SK-N-MC (cell line): Measurements from ENCODE around the gene SCML1.

Source experiments
- DNase-seq: peaks from one replicate; pipeline ENCODE4 v3.0.0-alpha.2; 2011; ENCODE audit warnings: low read depth, low spot score
- H3K27ac ChIP-seq: fragments of 200-600 bp; sonication (generic); 2 replicates; pipeline ENCODE4 v1.5.1; 2016; ENCODE audit warnings: mixed run types
- H3K36me3 ChIP-seq: fragments of 200-600 bp; sonication (generic); 2 replicates; pipeline ENCODE4 v1.6.1; 2017; ENCODE audit warnings: antibody characterized with exemption, low read length, mixed read lengths; ENCODE audit not compliant: insufficient read depth
- H3K4me3 ChIP-seq: fragments of 200-600 bp; sonication (generic); 2 replicates; pipeline ENCODE4 v1.5.1; 2016
- H3K9ac ChIP-seq: fragments of 200-600 bp; sonication (generic); 2 replicates; pipeline ENCODE4 v1.8.0; 2017; ENCODE audit warnings: mixed run types, mixed read lengths; ENCODE audit not compliant: insufficient read length
- H3K9me3 ChIP-seq: fragments of 200-600 bp; sonication (generic); 2 replicates; pipeline ENCODE4 v1.6.1; 2017; ENCODE audit warnings: low read depth, mild to moderate bottlenecking, antibody characterized with exemption, low read length, moderate library complexity, mixed read lengths
- EZH2 ChIP-seq: fragments of 200-600 bp; sonication (generic); IDR thresholded peaks from one replicate; pipeline ENCODE4 v1.6.1; 2017; ENCODE audit warnings: antibody characterized with exemption
- FOXP2 ChIP-seq: optimal IDR thresholded peaks from 2 replicates; pipeline ENCODE3; 2011; ENCODE audit warnings: mild to moderate bottlenecking, moderate library complexity; ENCODE audit not compliant: insufficient read depth; ENCODE audit errors: extremely low read length, control extremely low read depth
- POLR2AphosphoS5 ChIP-seq: IDR thresholded peaks from 2 replicates; pipeline ENCODE4 v1.6.1; 2012; ENCODE audit warnings: mild to moderate bottlenecking, low read depth, low read length, borderline replicate concordance

SCML1 gene

DNA sequence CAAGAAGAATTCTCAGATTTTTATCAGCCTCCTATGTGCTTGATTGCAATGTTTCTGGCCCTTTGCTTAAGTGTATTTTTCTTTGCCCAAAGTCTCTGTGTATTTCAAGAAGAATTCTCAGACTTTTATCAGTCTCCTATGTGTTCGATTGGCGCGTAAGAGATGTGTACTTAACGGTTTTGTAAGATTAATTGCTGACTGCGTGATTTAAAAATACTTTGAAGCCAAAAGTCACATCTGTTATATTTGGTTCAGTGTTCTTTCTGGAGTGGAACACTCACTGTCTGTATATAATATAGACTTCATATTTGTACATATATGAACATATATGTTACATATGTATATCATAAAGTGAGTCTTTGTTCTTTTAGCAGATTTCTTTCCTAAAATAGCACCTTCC is 11.4 kb downstream of the SCML1 start:
- no peak overlapping the region for H3K4me3 ChIP-seq
- H3K9me3 ChIP-seq, result no peaks in the 10 kb centered on the region
- H3K27ac ChIP-seq, result no peak overlapping the region
- TF ChIP-seq EZH2 (no peak), POLR2AphosphoS5 (no peak), FOXP2 (no peak)
- H3K36me3 ChIP-seq, result peaks cover 7% of the 10 kb centered on the region
- no peak for DNase-seq
- H3K9ac ChIP-seq, result no peak overlapping the region

- no peaks in the 10 kb centered on the region for H3K9me3 ChIP-seq
- no peak for TF ChIP-seq EZH2
- TF ChIP-seq FOXP2, result no peak
- TF ChIP-seq POLR2AphosphoS5, result no peak
- no peak overlapping the region for H3K4me3 ChIP-seq
- H3K27ac ChIP-seq, result no peak overlapping the region
- no peak overlapping the region for H3K9ac ChIP-seq
- no peak for DNase-seq
- H3K36me3 ChIP-seq, result peaks cover 7% of the 10 kb centered on the region
Observed at GRCh38 chrX:17750436-17750835, 13.1 kb downstream of the SCML1 start.

- Histone ChIP-seq H3K36me3 (no peaks in the 10 kb centered on the region), H3K4me3 (no peak overlapping the region), H3K9ac (no peak overlapping the region), H3K9me3 (no peaks in the 10 kb centered on the region), H3K27ac (no peak overlapping the region)
- no peak for DNase-seq
- TF ChIP-seq FOXP2, result no peak
- no peak for TF ChIP-seq POLR2AphosphoS5
- no peak for TF ChIP-seq EZH2
Observed at GRCh38 chrX:17758382-17758781, 21.1 kb downstream of the SCML1 start.

GRCh38 chrX:17759990-17760389 is 22.7 kb downstream of the SCML1 start:
- Histone ChIP-seq H3K9ac (no peak overlapping the region), H3K36me3 (no peaks in the 10 kb centered on the region), H3K27ac (no peak overlapping the region), H3K9me3 (no peaks in the 10 kb centered on the region), H3K4me3 (no peak overlapping the region)
- TF ChIP-seq EZH2 (no peak), FOXP2 (no peak), POLR2AphosphoS5 (no peak)
- no peak for DNase-seq

DNA sequence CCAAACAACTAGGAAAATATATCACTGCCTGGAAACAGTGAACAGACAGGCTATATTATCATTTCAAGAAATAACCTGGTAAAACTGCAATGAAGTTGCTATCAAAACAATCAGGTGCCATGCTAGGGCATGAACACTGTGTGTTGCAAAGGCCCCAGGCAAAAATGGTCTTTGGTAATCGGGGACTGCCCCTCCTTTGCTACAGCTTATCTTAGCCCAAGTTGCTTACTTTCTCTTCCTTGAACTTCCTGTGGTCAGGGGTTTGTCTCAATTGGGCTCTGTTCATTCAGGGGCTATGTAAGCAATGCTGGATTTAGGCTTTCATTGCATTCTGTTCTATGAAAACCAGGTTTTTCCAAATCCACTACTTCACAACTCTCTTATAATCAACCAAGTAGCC is 30.4 kb downstream of the SCML1 start:
- TF ChIP-seq FOXP2, result no peak
- TF ChIP-seq EZH2, result no peak
- TF ChIP-seq POLR2AphosphoS5, result no peak
- DNase-seq, result no peak
- no peak overlapping the region for H3K9ac ChIP-seq

GRCh38 chrX:17768997-17769396 is 31.7 kb downstream of the SCML1 start:
- no peak for DNase-seq
- TF ChIP-seq EZH2 (no peak), POLR2AphosphoS5 (no peak), FOXP2 (no peak)
- Histone ChIP-seq H3K9me3 (no peaks in the 10 kb centered on the region), H3K9ac (no peak overlapping the region), H3K36me3 (no peaks in the 10 kb centered on the region), H3K27ac (no peak overlapping the region), H3K4me3 (no peak overlapping the region)

More for the DNA sequence above, 30.4 kb downstream of the SCML1 start:
- Histone ChIP-seq H3K36me3 (no peaks in the 10 kb centered on the region), H3K4me3 (no peak overlapping the region), H3K9me3 (no peaks in the 10 kb centered on the region), H3K27ac (no peak overlapping the region)

DNA sequence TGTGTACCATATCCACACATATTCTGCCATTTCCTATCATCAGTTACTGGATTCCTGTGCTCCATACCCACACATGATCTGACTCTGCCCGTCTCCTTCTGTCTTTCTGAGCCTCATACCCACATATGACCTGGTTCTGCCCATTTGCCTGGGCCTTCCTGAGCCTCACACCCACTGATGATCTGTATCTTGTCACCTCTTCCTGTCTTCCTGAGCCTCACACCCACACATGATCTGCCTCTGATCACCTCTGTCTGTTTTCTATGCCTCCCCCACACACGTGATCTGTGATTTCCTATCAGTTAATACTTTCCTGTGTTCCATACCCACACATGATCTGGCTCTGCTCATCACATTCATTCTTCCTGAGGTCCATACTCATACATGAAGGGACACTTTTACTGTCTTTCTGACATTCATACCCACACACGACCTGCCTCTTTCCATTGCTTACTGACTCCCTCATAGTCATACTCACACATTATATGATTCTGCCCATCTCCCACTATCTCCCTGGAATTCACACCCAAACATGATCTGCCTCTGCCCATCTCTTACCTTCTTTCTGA is 32.5 kb downstream of the SCML1 start:
- Histone ChIP-seq H3K9ac (no peak overlapping the region), H3K4me3 (no peak overlapping the region), H3K27ac (no peak overlapping the region), H3K36me3 (no peaks in the 10 kb centered on the region), H3K9me3 (no peaks in the 10 kb centered on the region)
- TF ChIP-seq POLR2AphosphoS5, result no peak
- TF ChIP-seq EZH2, result no peak
- TF ChIP-seq FOXP2, result no peak
- DNase-seq, result no peak

GRCh38 chrX:17773221-17773876 is 36.1 kb downstream of the SCML1 start:
- no peak overlapping the region for H3K27ac ChIP-seq
- no peak overlapping the region for H3K9ac ChIP-seq
- H3K36me3 ChIP-seq, result no peaks in the 10 kb centered on the region
- H3K9me3 ChIP-seq, result no peaks in the 10 kb centered on the region
- TF ChIP-seq POLR2AphosphoS5 (no peak), FOXP2 (no peak), EZH2 (no peak)
- no peak for DNase-seq
- no peak overlapping the region for H3K4me3 ChIP-seq

GRCh38 chrX:17774053-17774452 is 36.8 kb downstream of the SCML1 start:
- DNase-seq, result no peak
- Histone ChIP-seq H3K4me3 (no peak overlapping the region), H3K9me3 (no peaks in the 10 kb centered on the region), H3K27ac (no peak overlapping the region), H3K9ac (no peak overlapping the region), H3K36me3 (no peaks in the 10 kb centered on the region)
- TF ChIP-seq EZH2, result no peak
- no peak for TF ChIP-seq FOXP2
- no peak for TF ChIP-seq POLR2AphosphoS5

DNA sequence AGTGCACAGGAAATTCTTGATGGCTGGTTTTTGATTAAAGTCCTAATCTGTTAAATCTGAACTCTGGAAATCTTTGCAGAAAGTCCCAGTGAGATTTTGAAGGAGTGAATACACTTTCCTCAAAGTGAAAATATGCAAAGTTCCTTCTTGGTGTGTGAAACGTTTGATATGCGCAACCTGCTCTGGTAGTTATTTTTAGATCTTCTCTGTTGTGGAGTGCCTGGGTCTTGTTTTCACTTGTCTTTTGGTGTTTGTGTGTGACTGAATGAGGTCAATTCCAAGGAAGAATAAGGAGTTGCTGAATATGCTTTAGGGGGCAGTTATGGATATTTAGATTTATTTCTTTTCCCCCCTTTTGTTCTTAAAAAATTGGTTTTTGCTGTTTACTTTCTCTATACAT is 41.7 kb downstream of the SCML1 start:
- TF ChIP-seq FOXP2 (no peak), EZH2 (no peak), POLR2AphosphoS5 (no peak)
- H3K9ac ChIP-seq, result no peak overlapping the region

More for the DNA sequence above, 41.7 kb downstream of the SCML1 start:
- H3K4me3 ChIP-seq, result no peak overlapping the region
- H3K36me3 ChIP-seq, result no peaks in the 10 kb centered on the region
- H3K9me3 ChIP-seq, result no peaks in the 10 kb centered on the region
- no peak for DNase-seq
- no peak overlapping the region for H3K27ac ChIP-seq
